Stimulated activated CD8-positive, alpha-beta memory T cell treated with anti-CD3 and anti-CD28 coated beads, Interleukin-4, amount 100 ng/mL, for 48 hours (primary cell): ENCODE measurements around the gene KCTD2.

Source experiments
- DNase-seq: peaks from one replicate; pipeline ENCODE4 v3.0.0-alpha.2; 2020

The KCTD2 gene

DNA sequence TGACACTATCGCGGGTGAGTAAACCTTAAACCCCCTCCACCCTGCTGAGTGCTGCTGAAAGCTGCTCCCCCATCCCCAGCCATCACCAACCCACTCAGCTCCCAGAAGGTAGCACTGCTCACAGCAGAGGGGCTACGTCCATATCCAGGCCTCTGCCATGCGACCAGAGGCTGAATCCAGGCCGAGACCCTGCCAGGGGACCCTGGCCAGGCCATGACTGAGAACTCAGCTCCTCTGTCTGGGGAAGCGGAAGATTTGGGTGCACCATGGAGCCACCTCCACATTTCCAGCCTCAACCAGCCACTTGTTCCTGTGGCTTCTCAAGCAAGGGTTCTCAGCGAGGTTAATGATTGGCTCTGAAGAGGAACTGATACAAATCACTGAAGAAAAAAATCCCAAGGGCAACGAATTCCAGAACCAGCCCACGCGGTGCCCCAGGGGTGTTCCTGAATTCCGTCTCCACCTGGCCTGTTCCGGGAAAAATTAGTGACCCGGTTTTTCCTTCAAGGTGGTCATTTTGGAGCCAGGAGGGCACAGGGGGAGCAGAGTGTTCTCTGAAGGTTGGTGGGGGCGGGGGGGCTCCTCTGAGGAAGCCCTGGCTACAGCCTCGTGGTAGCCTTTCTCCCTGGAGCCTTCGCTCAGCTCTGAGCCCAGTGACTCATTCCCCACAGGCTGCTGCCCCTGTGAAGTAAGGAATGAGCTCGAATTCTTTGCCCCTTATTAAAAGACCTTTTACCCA is 31.4 kb downstream of the KCTD2 start:
- DNase-seq = no peak

DNA sequence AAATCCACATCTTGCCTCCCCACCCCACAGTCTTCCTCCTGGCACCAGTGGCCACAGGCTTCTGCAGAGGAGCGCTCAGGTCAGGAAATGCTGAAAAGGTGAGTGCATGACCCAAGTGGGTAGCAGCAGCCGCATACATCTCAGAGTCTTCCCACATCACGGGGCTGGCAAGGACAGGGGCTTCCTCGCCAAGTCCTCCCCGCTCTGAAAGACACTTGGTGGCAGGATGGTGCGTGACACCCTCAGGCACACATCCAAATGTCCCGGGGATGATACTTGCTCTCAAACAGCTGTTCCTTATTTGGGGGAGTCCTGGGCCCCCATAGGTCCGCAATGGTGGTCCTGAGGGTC is 32.0 kb downstream of the KCTD2 start:
- DNase-seq = no peak

DNA sequence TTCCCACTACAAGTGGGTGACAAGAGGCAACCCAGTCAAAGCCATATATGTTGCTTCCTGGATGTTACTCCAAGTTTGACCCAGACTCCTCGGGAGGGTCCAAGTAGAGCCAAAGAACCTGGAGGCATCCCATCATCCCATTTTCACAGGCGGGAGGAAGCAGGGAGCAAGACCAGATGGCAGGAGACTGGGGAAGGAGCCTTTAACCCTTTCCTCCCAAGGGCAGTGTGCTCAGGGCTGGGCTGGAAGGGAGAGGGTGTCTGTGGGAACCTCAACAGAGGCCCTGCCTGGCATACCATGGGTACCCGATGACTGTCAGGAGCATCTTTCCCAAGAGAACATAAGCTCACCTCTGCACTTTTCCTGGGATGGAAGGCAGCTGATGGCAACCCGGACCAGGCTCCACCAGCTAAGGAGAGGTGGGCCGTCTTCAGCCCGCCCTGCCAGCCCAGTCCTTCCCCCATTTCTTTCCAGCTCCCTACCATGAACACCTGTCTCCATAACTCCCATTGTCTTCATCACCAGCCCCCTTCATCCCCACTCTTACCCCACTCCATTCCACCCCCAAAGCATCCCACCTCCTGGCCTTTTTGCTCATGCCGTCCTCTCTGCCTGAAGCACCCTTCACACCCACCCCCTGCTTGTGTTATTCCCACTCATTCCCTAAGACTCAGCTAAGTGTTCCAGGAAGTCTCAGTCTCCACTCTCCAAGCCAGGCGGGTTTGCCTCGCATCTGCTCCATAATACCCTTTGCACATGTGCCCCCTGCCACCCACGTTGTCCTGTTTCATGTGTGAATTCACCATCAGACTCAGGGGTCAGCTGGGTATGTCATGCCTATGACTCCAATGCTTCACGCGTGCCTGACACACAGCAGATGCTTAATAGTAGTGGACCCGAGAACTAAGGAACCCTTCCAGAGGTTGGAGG is 34.9 kb downstream of the KCTD2 start:
- DNase-seq = no peak

DNA sequence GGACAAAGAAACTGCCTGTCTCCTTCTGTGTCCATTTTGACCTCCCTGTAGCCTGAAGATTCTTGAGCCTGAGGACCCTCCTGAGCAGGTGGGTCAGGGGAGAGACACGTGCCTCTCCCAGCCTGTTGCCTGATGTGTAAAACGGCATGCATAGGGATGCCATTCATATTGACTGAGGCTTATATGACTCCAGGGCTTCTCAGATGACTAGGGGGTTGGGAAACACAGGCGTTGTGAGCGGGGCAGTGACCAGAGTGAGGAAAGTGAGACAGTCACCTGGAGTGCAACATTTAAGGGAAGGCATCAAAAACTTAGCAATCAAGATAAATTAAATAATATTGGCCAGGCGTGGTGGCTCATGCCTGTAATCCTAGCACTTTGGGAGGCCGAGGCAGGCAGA is 35.7 kb downstream of the KCTD2 start:
- DNase-seq = no peak

DNA sequence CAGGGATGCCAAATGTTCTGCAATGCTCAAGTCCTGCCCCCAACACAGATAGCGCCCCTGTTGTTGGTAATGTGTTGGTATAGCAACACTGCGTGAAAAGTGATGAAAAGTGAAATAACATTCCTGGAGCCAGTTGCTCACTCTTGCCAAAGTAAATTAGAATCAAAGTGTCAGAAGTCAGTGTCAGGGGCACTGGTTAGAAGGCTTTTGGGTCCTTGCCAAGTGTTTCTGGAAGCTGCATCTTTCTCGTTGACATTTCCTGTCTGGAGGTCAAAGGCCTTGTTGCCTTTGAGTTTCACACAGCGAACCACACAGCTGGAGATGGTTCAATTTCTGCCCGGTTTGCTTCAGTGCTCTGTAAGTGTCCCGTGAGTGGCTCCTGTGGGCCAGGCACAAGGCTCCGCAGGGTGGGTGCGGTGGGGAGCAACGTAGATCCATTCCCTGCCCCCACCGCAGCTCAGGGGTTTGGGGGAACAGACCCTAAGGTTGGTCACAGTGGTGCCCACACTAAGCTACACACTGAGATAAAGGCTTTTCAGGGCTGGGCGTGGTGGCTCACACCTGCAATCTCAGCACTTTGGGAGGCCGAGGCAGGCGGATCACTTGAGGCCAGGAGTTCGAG is 37.1 kb downstream of the KCTD2 start:
- no peak for DNase-seq

DNA sequence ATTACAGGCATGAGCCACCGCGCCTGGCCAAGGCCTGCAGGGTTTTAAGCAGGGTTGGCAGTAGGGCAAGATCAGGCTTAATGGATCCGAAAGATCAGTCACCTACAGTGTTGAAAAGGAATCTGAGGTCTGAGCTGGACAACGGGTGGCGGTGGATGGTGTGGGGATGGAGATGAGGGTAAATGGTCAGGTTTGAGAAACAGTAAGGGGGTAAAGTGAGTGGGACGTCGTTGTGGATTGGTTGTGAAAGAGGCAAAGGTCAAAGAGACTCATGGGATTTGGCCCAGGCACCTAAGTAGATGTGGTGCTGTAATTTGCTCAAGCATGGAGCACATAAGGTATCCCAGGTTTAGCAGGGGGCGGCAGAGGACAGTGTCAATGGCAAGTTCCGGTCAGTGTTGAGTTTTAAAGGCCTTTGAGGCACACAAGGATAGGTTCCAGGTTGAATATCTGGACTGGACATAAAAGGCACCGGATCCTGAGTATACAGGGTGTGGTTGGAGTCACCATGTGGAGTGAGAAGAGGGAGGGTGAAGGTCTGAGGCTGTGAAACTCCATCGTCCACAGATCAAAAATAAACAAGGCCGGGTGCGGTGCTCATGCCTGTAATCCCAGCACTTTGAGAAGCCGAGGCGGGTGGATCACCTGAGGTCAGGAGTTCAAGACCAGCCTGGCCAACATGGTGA is 39.6 kb downstream of the KCTD2 start:
- DNase-seq = no peak

DNA sequence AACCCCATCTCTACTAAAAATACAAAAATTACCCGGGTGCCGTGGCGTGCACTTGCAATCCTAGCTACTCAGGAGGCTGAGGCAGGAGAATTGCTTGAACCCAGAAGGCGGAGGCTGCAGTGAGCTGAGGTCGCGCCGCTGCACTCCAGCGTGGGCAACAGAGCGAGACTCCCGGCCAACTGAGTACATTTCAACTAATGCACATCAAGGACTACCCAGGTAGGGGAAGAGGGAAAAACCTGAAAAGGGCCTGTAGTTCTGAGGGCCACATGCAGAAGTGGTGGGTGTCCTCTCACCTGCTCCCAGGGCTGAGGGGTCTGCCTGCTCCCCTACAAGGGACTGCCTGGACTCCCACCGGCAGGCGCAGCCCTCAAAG is 40.1 kb downstream of the KCTD2 start:
- no peak for DNase-seq

DNA sequence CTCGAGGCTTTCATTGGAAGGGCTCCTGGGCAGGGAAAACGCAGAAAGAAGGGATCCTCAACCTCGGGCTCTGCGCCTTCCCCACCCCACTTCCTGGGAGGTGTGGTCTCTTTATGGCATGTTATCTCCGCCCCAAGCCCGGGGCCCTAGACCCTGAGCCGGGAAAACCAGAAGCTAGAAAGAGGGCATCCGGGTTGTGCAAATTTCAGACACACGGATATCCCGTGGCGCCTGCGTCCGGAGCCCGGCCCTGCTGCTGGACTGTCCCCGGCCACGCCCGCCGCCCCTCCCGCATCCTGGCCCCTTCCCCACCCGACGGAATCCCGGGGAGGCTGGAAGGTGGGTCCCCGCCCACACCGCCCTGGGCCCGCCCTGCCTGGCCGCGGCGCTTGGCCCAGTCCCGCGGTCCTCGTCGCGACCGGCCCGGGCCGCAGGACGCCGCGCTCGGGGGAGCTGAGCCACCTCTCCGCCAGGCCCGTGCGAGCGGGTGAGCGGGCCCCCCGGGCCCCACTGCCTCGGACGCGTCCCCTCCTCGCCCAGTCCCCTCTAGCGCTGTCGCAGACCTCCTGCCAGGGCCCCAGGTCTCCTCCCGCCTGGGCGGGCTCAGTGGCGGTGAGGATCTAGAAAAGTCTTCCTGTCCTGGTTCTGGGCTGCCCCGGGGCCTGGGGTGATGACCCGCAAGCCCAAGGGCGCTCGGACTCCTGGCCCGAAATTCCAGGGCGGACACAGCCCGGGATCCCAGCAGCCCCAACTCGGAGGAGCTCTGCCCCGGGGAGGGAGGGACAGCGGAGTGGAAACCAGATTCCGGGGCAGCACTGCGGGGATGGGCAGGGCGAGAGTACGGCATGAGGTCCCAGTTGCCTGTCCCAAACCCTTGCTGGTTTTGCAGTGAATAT is 40.8 kb downstream of the KCTD2 start, which contains the start of gene SLC16A5:
SLC16A5 (plus strand) TSS at position 397 of the 896 bp plus-strand sequence. CDS start 5,683 bp downstream, outside the sequence.
- DNase-seq = peak; percentile 58

DNA sequence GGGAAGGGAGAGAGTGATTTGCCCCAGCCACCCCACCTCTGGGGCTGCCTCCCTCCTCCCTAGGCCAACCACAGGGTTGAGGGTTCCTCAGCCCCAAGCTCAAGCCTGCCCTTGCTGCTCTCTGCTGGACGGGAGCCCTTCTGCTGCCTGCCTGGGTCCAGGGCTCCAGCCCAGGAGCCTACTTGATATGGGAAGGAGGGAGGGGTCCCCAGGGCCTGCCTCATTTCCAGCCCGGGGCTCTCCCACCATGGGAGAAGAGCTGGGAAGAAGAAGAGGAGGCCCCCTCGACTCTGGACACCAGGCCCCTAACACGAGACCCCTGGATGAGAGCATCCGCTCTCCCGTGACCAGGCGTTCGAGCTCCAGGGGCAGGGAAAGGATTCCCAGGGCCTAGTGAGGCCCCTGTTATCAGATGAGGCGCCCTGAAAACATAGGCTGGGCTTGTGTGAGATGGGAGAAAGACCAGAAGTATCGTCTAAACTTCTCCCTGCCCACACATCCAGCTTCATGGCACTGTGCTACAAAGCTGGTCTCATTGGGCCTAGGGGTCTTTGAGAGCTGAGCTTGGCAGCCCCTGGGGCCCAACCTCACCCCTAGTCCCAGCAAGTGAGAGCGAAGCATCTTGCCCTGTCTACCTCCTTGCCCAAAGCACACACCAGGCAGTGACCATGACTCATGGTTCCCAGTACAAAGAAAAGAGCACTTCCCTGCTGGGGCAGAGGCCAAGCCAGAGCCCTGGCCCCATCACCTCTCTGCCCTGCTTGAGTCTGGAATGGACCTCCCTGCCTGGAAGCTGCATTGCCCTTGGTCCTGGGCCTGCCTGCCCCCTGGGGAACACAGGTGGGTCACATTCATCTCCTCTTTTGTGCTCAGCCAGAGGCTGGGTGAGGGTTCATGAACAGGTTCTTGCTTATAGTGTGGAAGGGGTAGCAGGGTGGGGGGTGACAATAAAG is 41.7 kb downstream of the KCTD2 start:
- no peak for DNase-seq

DNA sequence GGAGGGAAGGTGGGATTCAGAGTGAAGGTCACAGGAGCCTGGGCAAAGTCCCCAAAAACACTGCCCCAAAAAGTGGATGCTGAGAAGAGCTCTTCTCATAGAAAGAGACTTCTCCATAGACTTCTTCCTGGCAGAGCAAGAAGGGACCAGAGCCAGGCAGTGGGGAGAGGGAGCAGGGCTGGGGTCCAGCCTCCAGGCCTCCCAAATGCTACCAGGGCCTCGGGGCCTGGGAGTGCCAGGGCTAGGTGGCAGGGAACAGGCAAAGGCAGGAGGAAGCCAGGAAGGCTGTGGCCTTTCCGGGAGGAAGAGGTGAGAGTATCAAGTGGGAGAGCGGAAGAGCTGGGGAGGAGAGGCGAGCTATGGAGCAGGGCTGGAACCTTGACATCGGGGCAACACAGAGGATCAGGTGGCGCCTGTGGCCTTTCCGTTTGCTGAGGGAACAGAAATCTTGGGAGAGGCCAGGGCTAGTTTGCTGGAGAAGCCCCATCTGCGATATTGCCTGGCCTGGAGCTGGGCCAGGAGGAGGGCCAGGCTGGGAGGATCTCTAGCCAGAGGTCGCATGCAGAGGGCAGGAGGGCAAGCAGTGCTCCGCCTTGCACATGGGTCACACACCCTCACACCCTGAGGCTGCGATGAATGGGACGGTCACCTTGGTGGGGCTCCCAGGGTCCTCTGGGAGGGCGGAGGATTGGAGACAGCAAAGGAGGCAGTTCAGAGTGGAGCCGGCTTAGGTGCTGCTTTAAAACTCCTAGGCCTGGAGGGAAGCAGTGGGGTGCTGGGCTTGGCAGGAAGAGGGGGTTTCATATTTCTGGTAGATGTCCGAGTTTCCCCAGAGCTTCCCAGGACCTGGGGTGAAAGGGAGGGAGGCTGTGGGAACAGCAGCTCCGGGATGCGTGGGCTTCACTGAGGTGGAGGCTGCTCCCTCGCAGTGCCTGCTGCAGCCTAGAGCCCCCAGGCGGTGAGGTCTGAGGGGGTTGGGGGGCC is 44.1 kb downstream of the KCTD2 start:
- DNase-seq = no peak

DNA sequence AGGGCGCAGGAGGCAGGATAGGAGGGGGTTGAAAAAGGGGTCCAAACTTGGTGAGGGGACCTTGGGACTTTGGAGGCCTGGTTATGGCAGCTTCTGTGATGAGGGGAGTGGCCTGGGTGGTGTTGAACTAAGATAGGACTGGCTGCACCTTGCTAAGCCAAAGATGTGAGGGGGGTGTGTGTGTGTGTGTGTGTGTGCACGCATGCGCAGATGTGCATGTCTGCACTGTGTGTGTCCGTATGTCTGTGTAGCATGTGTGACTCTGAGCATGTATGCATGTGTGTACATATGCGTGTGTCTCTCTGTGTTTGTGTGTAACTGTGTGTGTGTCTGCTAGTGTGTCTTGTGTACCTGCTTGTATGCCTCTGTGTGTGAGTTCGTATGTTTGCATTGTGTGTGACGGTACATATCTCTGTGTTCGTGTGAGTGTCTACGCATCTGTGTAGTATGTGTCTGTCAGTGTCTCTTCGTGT is 44.9 kb downstream of the KCTD2 start:
- DNase-seq = no peak

DNA sequence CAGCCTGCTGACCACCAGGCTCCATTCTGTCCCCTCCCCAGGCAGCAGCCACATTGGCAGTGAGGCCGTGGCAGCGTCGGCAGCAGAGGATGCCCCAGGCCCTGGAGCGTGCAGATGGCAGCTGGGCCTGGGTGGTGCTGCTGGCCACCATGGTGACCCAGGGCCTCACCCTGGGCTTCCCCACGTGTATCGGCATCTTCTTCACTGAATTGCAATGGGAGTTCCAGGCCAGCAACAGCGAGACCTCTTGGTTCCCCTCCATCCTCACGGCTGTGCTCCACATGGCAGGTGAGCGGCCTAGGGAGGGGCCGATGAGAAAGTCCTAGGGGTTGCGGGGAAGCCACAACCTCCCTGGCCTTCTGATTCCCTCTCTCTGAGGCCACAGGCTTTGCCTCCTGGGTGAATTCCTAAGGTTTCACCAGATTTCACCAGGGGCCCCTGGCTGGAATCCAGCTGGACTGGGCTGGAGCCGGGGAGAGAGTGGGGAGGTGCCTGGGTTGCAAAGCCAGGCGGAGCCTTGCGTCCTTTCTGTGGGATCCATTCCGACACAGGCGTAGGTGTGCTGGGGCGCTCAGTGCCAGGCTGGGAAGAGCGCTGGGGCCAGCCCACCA is 46.6 kb downstream of the KCTD2 start:
- DNase-seq = no peak

DNA sequence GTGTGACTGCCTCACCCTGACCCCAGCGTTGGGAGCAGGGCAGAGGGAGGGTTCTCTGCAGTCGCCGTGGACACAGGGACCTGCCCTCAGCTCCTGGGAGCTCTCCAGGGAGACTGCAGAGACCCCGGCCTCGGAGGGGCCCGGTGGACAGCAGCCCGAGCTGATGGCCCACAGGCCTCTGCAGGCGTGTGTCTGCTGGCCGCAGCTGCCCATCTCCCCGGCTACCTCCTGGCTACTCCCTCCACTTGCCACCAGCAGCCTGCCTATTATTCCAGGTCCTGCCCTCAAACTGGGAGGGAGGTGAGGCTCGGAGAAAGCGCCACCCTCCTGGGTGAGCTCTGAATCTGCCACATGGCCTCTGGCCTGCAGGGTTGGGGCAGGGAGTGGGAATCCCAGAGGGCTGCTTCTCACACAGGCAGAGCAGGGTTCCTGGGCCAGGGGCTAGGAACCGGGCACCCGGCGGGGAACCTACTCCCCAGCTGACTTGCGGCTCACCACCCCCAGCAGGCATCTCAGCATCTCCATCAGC is 47.9 kb downstream of the KCTD2 start:
- DNase-seq = no peak

DNA sequence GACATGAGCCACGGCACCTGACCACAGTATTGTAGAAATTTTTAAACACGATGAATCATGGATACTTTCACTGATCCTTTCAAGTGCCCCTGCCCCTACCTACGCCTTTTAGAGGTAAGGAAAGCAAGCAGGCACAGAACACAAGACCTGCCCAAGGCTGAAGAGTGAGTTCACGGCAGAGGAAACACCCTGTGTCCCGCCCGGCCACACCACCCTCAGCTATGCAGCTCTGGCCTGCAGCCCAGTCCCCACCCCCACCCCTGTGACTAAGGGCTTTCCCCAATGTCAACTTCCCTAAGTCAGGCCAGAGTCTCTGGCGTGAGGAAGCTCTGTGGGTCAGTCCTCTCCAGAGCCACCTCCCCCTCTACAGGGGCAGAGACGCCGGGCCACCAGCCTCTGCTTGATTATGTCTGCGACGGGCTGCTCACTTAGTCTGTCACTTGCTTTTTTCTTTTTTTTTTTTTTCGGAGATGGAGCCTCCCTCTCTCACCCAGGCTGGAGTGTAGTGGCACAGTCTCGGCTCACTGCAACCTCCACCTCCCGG is 49.1 kb downstream of the KCTD2 start:
- DNase-seq = no peak

DNA sequence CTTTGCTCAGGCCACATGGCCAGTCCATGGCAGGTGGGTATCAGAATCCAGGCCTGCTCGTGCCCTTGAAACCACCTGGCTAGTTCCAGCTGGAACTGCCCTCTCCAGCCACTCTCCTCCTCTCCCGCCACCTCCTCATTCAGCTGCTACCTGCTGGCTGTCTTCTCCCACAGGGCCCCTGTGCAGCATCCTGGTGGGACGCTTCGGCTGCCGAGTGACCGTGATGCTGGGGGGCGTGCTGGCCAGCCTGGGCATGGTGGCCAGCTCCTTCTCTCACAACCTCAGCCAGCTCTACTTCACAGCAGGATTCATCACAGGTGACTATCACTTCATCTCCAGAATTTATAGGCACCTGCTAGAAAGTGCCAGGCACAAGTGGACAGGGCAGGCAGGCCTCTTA is 50.8 kb downstream of the KCTD2 start:
- no peak for DNase-seq

DNA sequence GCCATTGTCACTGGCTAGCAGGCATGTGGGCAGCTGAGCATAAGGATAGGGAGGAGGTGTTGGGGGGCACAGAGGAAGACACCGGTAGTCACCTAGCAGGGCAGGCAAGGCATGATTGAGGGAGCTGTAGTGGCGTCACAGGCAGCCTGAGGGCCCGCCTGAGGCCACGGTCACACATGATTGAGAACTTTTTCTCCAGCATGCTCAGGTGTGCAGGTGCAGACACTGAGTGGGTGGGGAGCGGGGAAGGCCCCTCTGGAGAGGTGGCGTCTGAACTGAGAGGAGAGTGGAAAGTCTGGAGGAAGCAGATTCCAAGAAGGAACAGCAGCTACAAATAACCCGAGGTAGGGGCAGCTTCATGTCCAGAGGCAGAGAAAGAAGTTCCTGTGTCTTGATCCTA is 51.8 kb downstream of the KCTD2 start:
- no peak for DNase-seq

DNA sequence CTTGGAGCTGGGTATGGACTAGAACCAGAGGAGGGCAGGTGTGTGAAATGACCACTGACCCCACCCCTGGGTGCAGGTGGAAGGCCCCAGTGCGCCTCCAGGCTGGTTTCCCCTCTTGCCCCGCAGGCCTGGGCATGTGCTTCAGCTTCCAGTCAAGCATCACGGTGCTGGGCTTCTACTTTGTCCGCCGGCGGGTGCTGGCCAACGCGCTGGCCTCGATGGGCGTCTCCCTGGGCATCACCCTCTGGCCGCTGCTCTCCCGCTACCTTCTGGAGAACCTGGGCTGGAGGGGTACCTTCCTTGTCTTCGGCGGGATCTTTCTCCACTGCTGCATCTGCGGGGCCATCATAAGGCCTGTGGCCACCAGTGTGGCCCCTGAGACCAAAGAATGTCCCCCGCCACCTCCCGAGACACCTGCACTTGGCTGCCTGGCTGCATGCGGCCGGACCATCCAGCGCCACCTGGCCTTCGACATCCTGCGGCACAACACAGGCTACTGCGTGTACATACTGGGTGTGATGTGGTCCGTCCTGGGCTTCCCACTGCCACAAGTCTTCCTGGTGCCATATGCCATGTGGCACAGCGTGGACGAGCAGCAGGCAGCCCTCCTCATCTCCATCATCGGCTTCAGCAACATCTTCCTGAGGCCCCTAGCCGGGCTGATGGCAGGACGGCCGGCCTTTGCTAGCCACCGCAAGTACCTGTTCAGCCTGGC is 53.0 kb downstream of the KCTD2 start:
- DNase-seq = no peak

DNA sequence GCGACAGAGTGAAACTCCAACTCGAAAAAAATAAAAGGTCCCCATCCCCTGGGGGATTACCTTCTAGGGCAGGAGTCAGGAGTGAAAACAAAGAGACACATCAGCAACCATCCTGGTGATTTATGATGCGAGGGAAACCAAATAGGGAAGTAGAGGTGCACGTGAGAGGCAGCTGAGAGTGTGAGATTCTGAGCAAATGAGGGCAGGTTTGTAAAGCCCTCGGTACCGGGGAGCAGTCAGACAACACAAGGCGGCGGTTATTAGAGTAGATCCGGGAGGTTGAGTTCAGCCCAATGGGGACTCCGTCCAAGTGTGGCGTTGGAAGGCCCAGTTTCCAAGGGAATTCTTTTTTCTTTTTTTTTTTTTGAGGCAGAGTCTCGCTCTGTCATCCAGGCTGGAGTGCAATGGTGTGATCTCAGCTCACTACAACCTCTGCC is 55.4 kb downstream of the KCTD2 start:
- no peak for DNase-seq
